ENCODE measurements around the gene AKR1B1. TPM values are rescaled to one million over a fixed set of nuclear protein-coding genes. Genes with fewer than 3 reads are reported as not detected.

AKR1B1 gene
- total RNA-seq, 4 donors from 2014 or later = 44.6 to 55.2 (median 52.5) TPM

GRCh38 chr7:134442441-134443220 is 16.3 kb downstream of the AKR1B1 start:
- H3K4me3 ChIP-seq = no peak overlapping the region
- no peak overlapping the region for H3K27ac ChIP-seq (replicated peaks in 1 of 4)
- H3K27me3 ChIP-seq = no peaks in the 10 kb centered on the region
- 93% methylated on average over 9 of the region's 9 CpGs for WGBS
- no peaks in the 10 kb centered on the region for H3K9me3 ChIP-seq
- peaks cover 58 to 79% (median 76%) of the 10 kb centered on the region in 4 donors for H3K36me3 ChIP-seq
- intact Hi-C loops (cut with DNase I) = no loop called here
- TF ChIP-seq POLR2A (IDR thresholded peaks at IDR 0.05; ENCODE audit: low read depth) (no peak), EP300 (IDR thresholded peaks at IDR 0.05) (no peak), POLR2AphosphoS5 (IDR thresholded peaks at IDR 0.05) (no peak), CTCF (IDR thresholded peaks at IDR 0.05) (no peak)
- peaks cover 0 to 8% (median 0%) of the 10 kb centered on the region in 4 donors for H3K4me1 ChIP-seq
- DNase-seq (ENCODE audit: extremely low spot score) = no peak

DNA sequence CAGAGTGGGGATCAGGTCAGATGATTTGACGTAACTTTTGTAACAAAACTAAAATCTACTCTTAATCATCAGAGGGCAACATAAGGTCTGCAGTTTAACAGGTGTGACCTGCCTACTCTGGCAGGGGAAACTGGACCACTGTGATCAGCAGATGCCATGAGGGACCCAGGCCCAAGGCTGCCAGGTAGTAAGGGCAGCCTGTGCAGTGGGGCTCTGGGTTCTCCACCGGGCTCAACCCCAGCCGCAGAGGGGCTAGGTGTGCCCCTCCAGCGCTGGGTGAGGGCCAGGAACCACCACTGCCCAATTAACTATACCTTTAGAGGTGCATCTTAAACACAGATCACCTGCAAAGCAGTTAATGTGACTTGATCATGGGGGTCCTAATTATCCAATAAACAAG is 17.6 kb downstream of the AKR1B1 start:
- 96% methylated on average over 4 of the region's 4 CpGs for WGBS
- H3K4me3 ChIP-seq = no peak overlapping the region
- H3K27me3 ChIP-seq = no peaks in the 10 kb centered on the region
- H3K27ac ChIP-seq (replicated peaks in 1 of 4) = no peak overlapping the region
- H3K9me3 ChIP-seq = no peaks in the 10 kb centered on the region
- no peak for TF ChIP-seq EP300 (IDR thresholded peaks at IDR 0.05)
- no peak for DNase-seq (ENCODE audit: extremely low spot score)
- peaks cover 45 to 65% (median 62%) of the 10 kb centered on the region in 4 donors for H3K36me3 ChIP-seq
- intact Hi-C loops (cut with DNase I) = no loop called here
- peaks cover 0 to 8% (median 0%) of the 10 kb centered on the region in 4 donors for H3K4me1 ChIP-seq

DNA sequence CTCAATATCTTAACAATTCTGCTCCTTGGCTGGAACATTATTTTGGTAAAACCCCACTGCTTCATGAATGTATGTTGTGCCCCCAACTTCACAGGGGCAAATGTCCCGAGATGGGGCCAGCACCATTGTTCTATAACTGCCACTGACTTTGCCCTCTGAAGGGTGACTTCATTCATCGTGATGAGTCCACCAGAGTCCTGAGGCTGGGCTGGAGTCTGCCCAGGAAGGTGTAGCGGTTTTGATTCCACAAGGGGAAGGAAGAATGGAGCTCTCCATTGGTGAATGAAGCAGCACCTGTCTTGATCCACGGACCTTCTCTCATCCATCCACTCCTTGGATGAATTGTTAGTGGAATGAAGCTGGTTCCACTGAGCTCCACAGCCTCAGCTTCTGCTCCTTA is 18.4 kb downstream of the AKR1B1 start:
- Histone ChIP-seq H3K9me3 (no peaks in the 10 kb centered on the region), H3K27ac (replicated peaks in 1 of 4) (no peak overlapping the region), H3K4me1 (peaks cover 0 to 8% (median 0%) of the 10 kb centered on the region in 4 donors), H3K36me3 (peaks cover 41 to 58% (median 54%) of the 10 kb centered on the region in 4 donors), H3K27me3 (no peaks in the 10 kb centered on the region), H3K4me3 (no peak overlapping the region)
- no peak for DNase-seq (ENCODE audit: extremely low spot score)
- TF ChIP-seq POLR2AphosphoS5 (IDR thresholded peaks at IDR 0.05) = no peak
- TF ChIP-seq EP300 (IDR thresholded peaks at IDR 0.05) = no peak
- no peak for TF ChIP-seq POLR2A (IDR thresholded peaks at IDR 0.05; ENCODE audit: low read depth)
- no peak for TF ChIP-seq CTCF (IDR thresholded peaks at IDR 0.05)
- 95% methylated on average over 4 of the region's 4 CpGs for WGBS
- intact Hi-C loops (cut with DNase I) = no loop called here

- H3K9me3 ChIP-seq = no peaks in the 10 kb centered on the region
- H3K36me3 ChIP-seq = peaks cover 37 to 53% (median 50%) of the 10 kb centered on the region in 4 donors
- no peak overlapping the region for H3K27ac ChIP-seq (replicated peaks in 1 of 4)
- DNase-seq (ENCODE audit: extremely low spot score) = no peak
- H3K4me3 ChIP-seq = no peak overlapping the region
- intact Hi-C loops (cut with DNase I) = no loop called here
- TF ChIP-seq EP300 (IDR thresholded peaks at IDR 0.05) = no peak
- TF ChIP-seq POLR2A (IDR thresholded peaks at IDR 0.05; ENCODE audit: low read depth) = no peak
- no peak for TF ChIP-seq CTCF (IDR thresholded peaks at IDR 0.05)
- TF ChIP-seq POLR2AphosphoS5 (IDR thresholded peaks at IDR 0.05) = no peak
- H3K4me1 ChIP-seq = peaks cover 0 to 8% (median 0%) of the 10 kb centered on the region in 4 donors
- H3K27me3 ChIP-seq = no peaks in the 10 kb centered on the region
- WGBS = 95% methylated on average over 8 of the region's 8 CpGs
Measured at GRCh38 chr7:134440067-134440466, 18.8 kb downstream of the AKR1B1 start.

DNA sequence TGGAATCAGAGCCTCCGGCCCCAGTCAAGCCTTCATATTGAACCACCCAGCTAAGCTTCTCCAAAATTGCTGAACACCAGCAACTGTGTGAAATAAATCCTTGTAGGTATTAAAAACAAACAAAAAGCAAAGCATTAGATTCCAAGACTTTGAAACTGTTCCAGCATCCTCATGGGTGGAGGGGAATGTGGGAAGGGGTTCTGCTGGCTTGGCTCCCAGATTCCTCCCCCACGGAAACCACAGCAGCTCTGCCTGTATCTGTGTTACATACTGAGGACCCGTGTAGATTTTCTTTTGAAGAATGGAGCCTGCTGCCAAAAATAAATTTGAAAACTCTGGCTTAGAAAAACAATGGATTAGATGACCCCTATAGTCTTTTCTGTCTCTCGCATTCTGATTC is 20.0 kb downstream of the AKR1B1 start:
- H3K27ac ChIP-seq (replicated peaks in 1 of 4) = no peak overlapping the region
- no peaks in the 10 kb centered on the region for H3K9me3 ChIP-seq
- H3K27me3 ChIP-seq = no peaks in the 10 kb centered on the region
- WGBS = 85% methylated on average over 4 of the region's 4 CpGs
- DNase-seq (ENCODE audit: extremely low spot score) = no peak
- intact Hi-C loops (cut with DNase I) = loop anchor here (10.0 kb wide), 1 partner anchor 106 kb away; the partner anchor contains the start of gene AKR1B15
- TF ChIP-seq POLR2AphosphoS5 (IDR thresholded peaks at IDR 0.05) (no peak), POLR2A (IDR thresholded peaks at IDR 0.05; ENCODE audit: low read depth) (no peak), EP300 (IDR thresholded peaks at IDR 0.05) (no peak), CTCF (IDR thresholded peaks at IDR 0.05) (no peak)
- peaks cover 0 to 7% (median 0%) of the 10 kb centered on the region in 4 donors for H3K4me1 ChIP-seq
- no peak overlapping the region for H3K4me3 ChIP-seq
- H3K36me3 ChIP-seq = peaks cover 26 to 42% (median 39%) of the 10 kb centered on the region in 4 donors
